Neural progenitor cell (in vitro differentiated cells): ENCODE data around the gene COL11A2. TPM values are rescaled to one million over a fixed set of nuclear protein-coding genes. Genes with fewer than 3 reads are reported as not detected.

Experiments
- DNase-seq: peaks from one replicate; pipeline ENCODE4 v3.0.0-alpha.2; 2016; ENCODE audit warnings: low spot score
- H2AFZ ChIP-seq: fragments of 200-600 bp; sonication (generic); replicated peaks from 2 replicates; pipeline ENCODE4 v1.6.1; 2016; ENCODE audit warnings: antibody characterized with exemption
- H3F3A ChIP-seq: fragments of 200-600 bp; sonication (generic); 2 replicates; pipeline ENCODE4 v1.6.1; 2016; ENCODE audit warnings: antibody characterized with exemption, low read depth
- H3K27ac ChIP-seq: fragments of 200-600 bp; sonication (generic); 2 replicates; pipeline ENCODE4 v1.5.1; 2016; ENCODE audit warnings: mild to moderate bottlenecking
- H3K27me3 ChIP-seq: fragments of 200-600 bp; sonication (generic); 2 replicates; pipeline ENCODE4 v1.6.1; 2016; ENCODE audit warnings: mild to moderate bottlenecking, moderate library complexity
- H3K36me3 ChIP-seq: fragments of 200-600 bp; sonication (generic); 2 replicates; pipeline ENCODE4 v1.5.1; 2016
- H3K4me1 ChIP-seq: fragments of 200-600 bp; sonication (generic); 2 replicates; pipeline ENCODE4 v1.6.1; 2016; ENCODE audit warnings: mixed run types
- H3K4me2 ChIP-seq: fragments of 200-600 bp; sonication (generic); 2 replicates; pipeline ENCODE4 v1.6.1; 2016
- H3K4me3 ChIP-seq: fragments of 200-600 bp; sonication (generic); 2 replicates; pipeline ENCODE4 v1.5.1; 2016
- H3K79me2 ChIP-seq: fragments of 200-600 bp; sonication (generic); 2 replicates; pipeline ENCODE4 v1.6.1; 2016; ENCODE audit warnings: low read depth
- H3K9ac ChIP-seq: fragments of 200-600 bp; sonication (generic); 2 replicates; pipeline ENCODE4 v1.6.1; 2016
- H3K9me3 ChIP-seq: fragments of 200-600 bp; sonication (generic); 2 replicates; pipeline ENCODE4 v1.5.1; 2016; ENCODE audit warnings: low read depth
- H4K20me1 ChIP-seq: fragments of 200-600 bp; sonication (generic); 2 replicates; pipeline ENCODE4 v1.6.1; 2016; ENCODE audit warnings: low read depth
- H3K27ac Mint-ChIP-seq: 3 replicates; pipeline ENCODE4 v1.8.0; 2021; ENCODE audit warnings: mixed read lengths
- H3K27me3 Mint-ChIP-seq: 2 replicates; pipeline ENCODE4 v1.8.0; 2022; ENCODE audit warnings: low read depth, mild to moderate bottlenecking, inconsistent platforms, moderate library complexity, mixed read lengths; ENCODE audit not compliant: insufficient read depth
- H3K36me3 Mint-ChIP-seq: 3 replicates; pipeline ENCODE4 v1.8.0; 2021; ENCODE audit warnings: mixed read lengths
- H3K4me1 Mint-ChIP-seq: 3 replicates; pipeline ENCODE4 v1.8.0; 2021; ENCODE audit warnings: mixed read lengths
- H3K4me3 Mint-ChIP-seq: 3 replicates; pipeline ENCODE4 v1.8.0; 2021; ENCODE audit warnings: mild to moderate bottlenecking, moderate library complexity, mixed read lengths
- H3K9me3 Mint-ChIP-seq: 3 replicates; pipeline ENCODE4 v1.8.0; 2020; ENCODE audit warnings: mixed read lengths
- EZH2 ChIP-seq: fragments of 200-600 bp; sonication (generic); IDR thresholded peaks from 2 replicates; pipeline ENCODE4 v1.6.1; 2017; ENCODE audit warnings: antibody characterized with exemption, mild to moderate bottlenecking, moderate library complexity
- EZH2phosphoT487 ChIP-seq: fragments of 200-600 bp; sonication (generic); IDR thresholded peaks from 2 replicates; pipeline ENCODE4 v1.6.1; 2017; ENCODE audit warnings: antibody characterized with exemption
- total RNA-seq: library from RNA; depleted of rRNA; stranded (reverse); fragments of >200 nt; gene quantifications from 2 replicates; pipeline ENCODE4 v1.2.3, GENCODE V29; 2015; ENCODE audit warnings: low replicate concordance
- TF ChIP-seq, protein P1 (sequence below): fragments of 200-600 bp; sonication (generic); IDR thresholded peaks from 2 replicates; pipeline ENCODE4 v1.5.1; 2017; ENCODE audit warnings: antibody characterized with exemption, mild to moderate bottlenecking

COL11A2 gene
- total RNA-seq, 1 donor from 2014 or later: 0.49 TPM

DNA sequence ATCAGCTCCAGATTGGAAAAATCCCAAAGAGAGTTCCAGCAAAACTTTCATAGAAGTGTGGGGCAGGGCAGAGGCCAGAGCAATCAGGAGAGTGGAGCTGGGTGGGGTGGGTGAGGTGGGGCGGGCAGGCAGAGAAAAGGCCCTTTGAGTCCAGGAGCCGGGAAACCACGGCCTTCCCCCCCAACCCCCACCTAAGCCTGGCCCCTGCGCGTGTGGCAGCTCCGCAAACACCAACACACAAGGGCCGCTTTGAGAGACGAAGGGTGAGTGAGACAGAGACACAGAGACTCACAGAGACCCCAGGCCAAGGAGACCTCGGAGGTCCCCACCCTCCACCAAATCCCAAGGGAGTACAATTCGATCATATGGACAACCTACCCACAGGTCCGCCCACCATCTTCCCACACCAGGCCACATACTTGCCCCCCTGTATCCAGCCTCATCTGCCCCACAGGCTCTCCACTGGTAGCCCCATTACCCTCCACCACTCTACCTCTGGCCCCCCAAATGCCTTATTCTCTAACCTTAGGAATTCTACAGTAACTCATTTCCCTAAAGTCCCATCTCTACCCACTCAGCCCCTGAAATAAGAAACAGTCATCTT, 1.7 kb downstream of the COL11A2 start:
- Histone ChIP-seq H3K27ac (no peak overlapping the region), H2AFZ (no peak overlapping the region), H3F3A (peaks cover 18% of the 10 kb centered on the region), H3K4me1 (peaks cover 21% of the 10 kb centered on the region), H4K20me1 (peaks cover 29% of the 10 kb centered on the region), H3K4me3 (no peak overlapping the region), H3K27me3 (peaks cover 73% of the 10 kb centered on the region), H3K9me3 (no peaks in the 10 kb centered on the region), H3K36me3 (no peaks in the 10 kb centered on the region), H3K79me2 (no peaks in the 10 kb centered on the region), H3K4me2 (no peak overlapping the region), H3K9ac (no peak overlapping the region)
- peaks cover 15% of the 10 kb centered on the region for H3K36me3 Mint-ChIP-seq
- no peak overlapping the region for H3K27ac Mint-ChIP-seq
- peaks cover 9% of the 10 kb centered on the region for H3K4me1 Mint-ChIP-seq
- DNase-seq: no peak
- TF ChIP-seq EZH2 (no peak), EZH2phosphoT487 (no peak)
- TF ChIP-seq, protein P1, sequence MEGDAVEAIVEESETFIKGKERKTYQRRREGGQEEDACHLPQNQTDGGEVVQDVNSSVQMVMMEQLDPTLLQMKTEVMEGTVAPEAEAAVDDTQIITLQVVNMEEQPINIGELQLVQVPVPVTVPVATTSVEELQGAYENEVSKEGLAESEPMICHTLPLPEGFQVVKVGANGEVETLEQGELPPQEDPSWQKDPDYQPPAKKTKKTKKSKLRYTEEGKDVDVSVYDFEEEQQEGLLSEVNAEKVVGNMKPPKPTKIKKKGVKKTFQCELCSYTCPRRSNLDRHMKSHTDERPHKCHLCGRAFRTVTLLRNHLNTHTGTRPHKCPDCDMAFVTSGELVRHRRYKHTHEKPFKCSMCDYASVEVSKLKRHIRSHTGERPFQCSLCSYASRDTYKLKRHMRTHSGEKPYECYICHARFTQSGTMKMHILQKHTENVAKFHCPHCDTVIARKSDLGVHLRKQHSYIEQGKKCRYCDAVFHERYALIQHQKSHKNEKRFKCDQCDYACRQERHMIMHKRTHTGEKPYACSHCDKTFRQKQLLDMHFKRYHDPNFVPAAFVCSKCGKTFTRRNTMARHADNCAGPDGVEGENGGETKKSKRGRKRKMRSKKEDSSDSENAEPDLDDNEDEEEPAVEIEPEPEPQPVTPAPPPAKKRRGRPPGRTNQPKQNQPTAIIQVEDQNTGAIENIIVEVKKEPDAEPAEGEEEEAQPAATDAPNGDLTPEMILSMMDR: no peak
- no peak overlapping the region for H3K4me3 Mint-ChIP-seq
- H3K27me3 Mint-ChIP-seq: peaks cover 34% of the 10 kb centered on the region
- H3K9me3 Mint-ChIP-seq: no peaks in the 10 kb centered on the region

- H3K4me3 ChIP-seq: no peak overlapping the region
- no peaks in the 10 kb centered on the region for H3K79me2 ChIP-seq
- no peaks in the 10 kb centered on the region for H3K9me3 Mint-ChIP-seq
- no peak for DNase-seq
- H3K36me3 ChIP-seq: no peaks in the 10 kb centered on the region
- H3K27me3 ChIP-seq: peaks cover 73% of the 10 kb centered on the region
- no peak overlapping the region for H3K4me3 Mint-ChIP-seq
- H3K4me2 ChIP-seq: no peak overlapping the region
- H3K27ac Mint-ChIP-seq: no peak overlapping the region
- H4K20me1 ChIP-seq: peaks cover 21% of the 10 kb centered on the region
- H3K36me3 Mint-ChIP-seq: peaks cover 7% of the 10 kb centered on the region
- H3K4me1 ChIP-seq: peaks cover 21% of the 10 kb centered on the region
- H3K27me3 Mint-ChIP-seq: peaks cover 28% of the 10 kb centered on the region
- H2AFZ ChIP-seq: no peak overlapping the region
- peaks cover 18% of the 10 kb centered on the region for H3F3A ChIP-seq
- H3K4me1 Mint-ChIP-seq: peaks cover 7% of the 10 kb centered on the region
- H3K9me3 ChIP-seq: no peaks in the 10 kb centered on the region
- no peak for TF ChIP-seq EZH2phosphoT487
- no peak for TF ChIP-seq EZH2
- TF ChIP-seq, protein P1: no peak
- H3K9ac ChIP-seq: no peak overlapping the region
- no peak overlapping the region for H3K27ac ChIP-seq
These were observed 2.4 kb downstream of the COL11A2 start for GRCh38 chr6:33189625-33190448.

- no peak overlapping the region for H3K27ac ChIP-seq
- no peaks in the 10 kb centered on the region for H3K36me3 ChIP-seq
- no peak for TF ChIP-seq EZH2phosphoT487
- TF ChIP-seq EZH2: no peak
- TF ChIP-seq, protein P1: no peak
- Mint-ChIP-seq H3K27me3 (peaks cover 28% of the 10 kb centered on the region), H3K4me1 (peaks cover 7% of the 10 kb centered on the region), H3K9me3 (no peaks in the 10 kb centered on the region), H3K4me3 (no peak overlapping the region), H3K36me3 (peaks cover 3% of the 10 kb centered on the region), H3K27ac (no peak overlapping the region)
- no peaks in the 10 kb centered on the region for H3K79me2 ChIP-seq
- H3K27me3 ChIP-seq: peaks cover 73% of the 10 kb centered on the region
- no peak overlapping the region for H3K4me3 ChIP-seq
- H3K4me1 ChIP-seq: peaks cover 21% of the 10 kb centered on the region
- H3K9me3 ChIP-seq: no peaks in the 10 kb centered on the region
- peaks cover 17% of the 10 kb centered on the region for H4K20me1 ChIP-seq
- no peak overlapping the region for H3K9ac ChIP-seq
- H3K4me2 ChIP-seq: no peak overlapping the region
- H2AFZ ChIP-seq: no peak overlapping the region
- no peak for DNase-seq
- peaks cover 15% of the 10 kb centered on the region for H3F3A ChIP-seq
These were observed 3.1 kb downstream of the COL11A2 start for GRCh38 chr6:33189164-33189563.
